NB4 (cell line): ENCODE data around the gene KCNIP4.

Experiments
- DNase-seq: peaks from one replicate; pipeline ENCODE4 v3.0.0; 2010; ENCODE audit warnings: low read depth
- H3K4me3 ChIP-seq: one replicate; pipeline ENCODE4 v1.5.1; 2011; ENCODE audit warnings: mild to moderate bottlenecking, low read depth, low read length, moderate library complexity
- MYC ChIP-seq: IDR thresholded peaks from 2 replicates; pipeline ENCODE4 v1.6.1; 2011; ENCODE audit warnings: low read depth, low read length
- POLR2A ChIP-seq: IDR thresholded peaks from 2 replicates; pipeline ENCODE4 v1.6.1; 2011; ENCODE audit warnings: mild to moderate bottlenecking; ENCODE audit not compliant: insufficient read length; ENCODE audit errors: extremely low read depth
- TF ChIP-seq, protein P1 (sequence below): IDR thresholded peaks from 2 replicates; pipeline ENCODE4 v1.6.1; 2011; ENCODE audit warnings: low read depth, low read length
- TF ChIP-seq, protein P2 (sequence below): IDR thresholded peaks from one replicate; pipeline ENCODE4 v1.5.1; 2012; ENCODE audit warnings: low read depth, low read length

The KCNIP4 gene

DNA sequence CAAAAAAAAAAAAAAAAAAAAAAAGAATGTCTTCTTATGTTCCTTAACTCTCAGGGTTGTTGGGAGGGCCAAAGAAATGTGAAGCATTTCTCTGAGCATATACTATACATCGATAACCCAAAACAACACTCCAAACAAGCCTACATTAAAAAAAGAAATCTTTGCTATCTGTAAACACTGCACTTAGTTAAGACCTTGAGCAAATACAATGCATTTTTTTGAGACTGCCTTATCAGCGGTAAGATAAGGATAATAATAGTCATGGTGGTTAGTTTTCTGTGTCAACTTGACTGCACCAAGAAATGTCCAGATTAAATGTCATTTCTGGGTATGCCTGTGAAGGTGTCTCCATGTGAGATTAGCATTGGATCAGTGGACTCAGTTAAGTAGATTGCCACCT is 706.4 kb downstream of the KCNIP4 start:
- no peak overlapping the region for H3K4me3 ChIP-seq
- no peak for DNase-seq
- TF ChIP-seq POLR2A = no peak
- TF ChIP-seq, protein P1, sequence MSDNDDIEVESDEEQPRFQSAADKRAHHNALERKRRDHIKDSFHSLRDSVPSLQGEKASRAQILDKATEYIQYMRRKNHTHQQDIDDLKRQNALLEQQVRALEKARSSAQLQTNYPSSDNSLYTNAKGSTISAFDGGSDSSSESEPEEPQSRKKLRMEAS = no peak
- TF ChIP-seq, protein P2, sequence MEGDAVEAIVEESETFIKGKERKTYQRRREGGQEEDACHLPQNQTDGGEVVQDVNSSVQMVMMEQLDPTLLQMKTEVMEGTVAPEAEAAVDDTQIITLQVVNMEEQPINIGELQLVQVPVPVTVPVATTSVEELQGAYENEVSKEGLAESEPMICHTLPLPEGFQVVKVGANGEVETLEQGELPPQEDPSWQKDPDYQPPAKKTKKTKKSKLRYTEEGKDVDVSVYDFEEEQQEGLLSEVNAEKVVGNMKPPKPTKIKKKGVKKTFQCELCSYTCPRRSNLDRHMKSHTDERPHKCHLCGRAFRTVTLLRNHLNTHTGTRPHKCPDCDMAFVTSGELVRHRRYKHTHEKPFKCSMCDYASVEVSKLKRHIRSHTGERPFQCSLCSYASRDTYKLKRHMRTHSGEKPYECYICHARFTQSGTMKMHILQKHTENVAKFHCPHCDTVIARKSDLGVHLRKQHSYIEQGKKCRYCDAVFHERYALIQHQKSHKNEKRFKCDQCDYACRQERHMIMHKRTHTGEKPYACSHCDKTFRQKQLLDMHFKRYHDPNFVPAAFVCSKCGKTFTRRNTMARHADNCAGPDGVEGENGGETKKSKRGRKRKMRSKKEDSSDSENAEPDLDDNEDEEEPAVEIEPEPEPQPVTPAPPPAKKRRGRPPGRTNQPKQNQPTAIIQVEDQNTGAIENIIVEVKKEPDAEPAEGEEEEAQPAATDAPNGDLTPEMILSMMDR = no peak
- TF ChIP-seq MYC = no peak

DNA sequence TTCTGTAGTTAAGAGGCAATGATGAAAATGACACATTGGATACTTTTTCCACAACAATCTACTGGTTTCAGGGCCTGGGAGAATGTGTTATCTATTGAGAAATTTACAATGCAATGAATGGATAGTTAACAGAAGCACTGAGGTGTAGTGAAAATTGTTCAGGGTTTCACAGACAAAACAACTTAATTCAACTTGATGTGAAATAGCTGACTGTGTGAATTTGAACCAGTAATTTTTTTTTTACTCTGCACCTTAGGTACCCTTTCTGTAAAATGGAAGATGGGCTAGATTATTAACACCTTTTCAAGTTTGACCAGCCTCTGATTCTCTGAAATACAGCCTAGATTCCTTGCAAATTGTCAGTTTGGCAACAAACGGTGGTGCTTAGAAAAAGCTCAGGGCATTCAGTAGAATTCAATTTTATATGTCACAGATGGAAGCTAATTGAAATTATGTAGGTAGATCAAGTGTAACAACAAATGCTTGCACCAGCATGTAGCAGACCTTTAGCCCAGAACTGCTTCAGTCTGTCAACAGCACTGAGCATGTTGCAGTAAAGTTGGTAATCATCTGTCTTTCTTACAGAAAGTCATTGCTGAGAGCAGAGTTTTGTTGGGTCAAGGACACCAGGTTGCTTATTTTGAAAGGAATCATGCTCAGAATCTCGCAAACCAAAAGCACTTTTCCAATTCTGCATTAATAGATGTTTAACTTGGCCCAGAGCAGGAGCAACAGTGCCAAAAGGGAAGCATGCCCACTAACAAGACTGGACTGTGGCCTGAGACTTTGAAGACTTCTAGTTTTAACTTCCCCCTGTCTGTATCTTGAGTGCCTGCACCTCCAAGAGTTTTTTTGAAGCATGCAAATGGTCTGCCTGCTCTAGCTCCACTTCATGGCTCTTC is 721.7 kb downstream of the KCNIP4 start:
- TF ChIP-seq MYC (no peak), POLR2A (no peak)
- TF ChIP-seq, protein P2 = no peak
- TF ChIP-seq, protein P1 = no peak
- DNase-seq = no peak
- no peak overlapping the region for H3K4me3 ChIP-seq

DNA sequence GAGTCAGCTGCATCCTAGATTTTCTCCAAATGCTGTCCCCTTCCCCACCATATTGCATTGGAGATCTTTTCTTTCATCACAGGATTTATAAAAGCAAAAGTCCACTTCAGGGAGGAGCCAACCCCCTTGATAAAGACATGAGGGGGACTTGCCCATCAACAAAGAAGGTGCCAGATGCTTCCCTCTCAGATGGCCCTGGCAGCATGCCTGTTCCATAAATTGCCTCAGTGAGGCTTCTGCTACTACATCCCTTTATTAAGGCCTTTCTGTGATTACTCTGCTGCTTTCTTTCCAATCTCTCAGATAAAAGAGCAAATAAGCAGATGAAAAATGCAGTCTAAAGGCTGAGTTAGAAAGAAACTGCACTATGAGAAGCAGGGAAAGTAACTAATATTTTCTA is 736.7 kb downstream of the KCNIP4 start:
- TF ChIP-seq, protein P2 = no peak
- TF ChIP-seq, protein P1 = no peak
- TF ChIP-seq POLR2A (no peak), MYC (no peak)
- DNase-seq = no peak

DNA sequence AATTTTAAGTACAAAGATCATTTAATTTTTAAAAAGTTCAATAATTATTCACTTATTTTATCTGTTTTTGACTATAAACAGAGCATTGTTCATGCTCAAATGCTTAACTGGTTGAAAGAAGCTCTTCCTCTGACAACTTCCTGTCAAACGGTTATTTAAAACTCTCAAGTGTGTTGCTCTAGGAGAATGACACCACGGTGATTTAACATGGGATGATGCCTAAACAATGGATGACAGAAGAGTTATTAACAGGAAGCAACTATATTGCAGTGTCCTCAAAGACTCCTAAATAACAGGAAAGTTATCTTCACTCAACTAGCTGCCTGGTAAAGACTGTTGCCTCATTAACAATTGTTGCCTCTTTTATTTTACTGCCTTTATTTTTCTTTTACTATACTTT is 738.7 kb downstream of the KCNIP4 start:
- no peak for DNase-seq
- no peak overlapping the region for H3K4me3 ChIP-seq
- TF ChIP-seq MYC (no peak), POLR2A (no peak)
- TF ChIP-seq, protein P2 = no peak
- TF ChIP-seq, protein P1 = no peak

More for the DNA sequence above, 736.7 kb downstream of the KCNIP4 start:
- H3K4me3 ChIP-seq = no peak overlapping the region

DNA sequence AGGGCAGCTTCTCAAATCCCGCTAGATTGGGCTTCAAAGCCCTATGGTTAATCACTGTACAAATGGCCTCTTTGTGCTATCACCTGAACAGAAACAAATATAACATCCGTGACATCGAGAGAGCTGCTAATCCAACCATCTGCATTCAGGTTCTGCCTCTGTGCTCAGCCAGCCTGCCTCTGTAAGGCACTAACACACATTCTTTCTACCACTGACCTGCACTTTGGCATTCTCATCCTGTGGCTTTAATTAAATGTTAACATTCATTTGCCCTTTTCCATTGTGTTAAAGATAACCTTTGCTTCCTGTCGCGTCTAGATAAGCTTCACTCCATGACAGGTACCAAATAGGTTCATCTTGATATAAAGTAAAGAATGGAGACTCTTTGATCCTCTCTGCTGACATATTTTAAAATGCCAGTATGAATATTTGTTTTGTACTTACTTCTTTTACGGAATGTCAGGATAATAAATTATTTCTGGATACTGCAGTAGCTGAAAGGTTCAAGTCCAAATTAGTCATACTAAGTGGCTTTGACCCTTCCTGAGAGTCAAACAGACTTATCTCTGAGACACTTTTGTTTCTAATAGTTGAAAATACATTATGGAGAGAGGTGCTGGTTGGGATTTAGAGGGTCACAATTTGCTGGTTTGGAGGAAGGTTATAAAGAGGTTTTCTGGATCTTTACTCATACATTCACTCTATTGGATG is 742.6 kb downstream of the KCNIP4 start:
- DNase-seq = no peak
- TF ChIP-seq, protein P2 = no peak
- TF ChIP-seq, protein P1 = no peak
- no peak for TF ChIP-seq MYC
- TF ChIP-seq POLR2A = no peak
- H3K4me3 ChIP-seq = no peak overlapping the region
